ENCODE data around the gene SMIM1. TPM values are rescaled to one million over a fixed set of nuclear protein-coding genes. Genes with fewer than 3 reads are reported as not detected.
"Not testable (repeated sequence)": the region's sequence is repeated elsewhere in the genome, so short reads cannot be mapped to it uniquely, and the experiment has no call there.

Gene SMIM1, protein sequence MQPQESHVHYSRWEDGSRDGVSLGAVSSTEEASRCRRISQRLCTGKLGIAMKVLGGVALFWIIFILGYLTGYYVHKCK
- polyA plus RNA-seq = 1 to 10 TPM; 1.1 to 1.9 TPM

DNA sequence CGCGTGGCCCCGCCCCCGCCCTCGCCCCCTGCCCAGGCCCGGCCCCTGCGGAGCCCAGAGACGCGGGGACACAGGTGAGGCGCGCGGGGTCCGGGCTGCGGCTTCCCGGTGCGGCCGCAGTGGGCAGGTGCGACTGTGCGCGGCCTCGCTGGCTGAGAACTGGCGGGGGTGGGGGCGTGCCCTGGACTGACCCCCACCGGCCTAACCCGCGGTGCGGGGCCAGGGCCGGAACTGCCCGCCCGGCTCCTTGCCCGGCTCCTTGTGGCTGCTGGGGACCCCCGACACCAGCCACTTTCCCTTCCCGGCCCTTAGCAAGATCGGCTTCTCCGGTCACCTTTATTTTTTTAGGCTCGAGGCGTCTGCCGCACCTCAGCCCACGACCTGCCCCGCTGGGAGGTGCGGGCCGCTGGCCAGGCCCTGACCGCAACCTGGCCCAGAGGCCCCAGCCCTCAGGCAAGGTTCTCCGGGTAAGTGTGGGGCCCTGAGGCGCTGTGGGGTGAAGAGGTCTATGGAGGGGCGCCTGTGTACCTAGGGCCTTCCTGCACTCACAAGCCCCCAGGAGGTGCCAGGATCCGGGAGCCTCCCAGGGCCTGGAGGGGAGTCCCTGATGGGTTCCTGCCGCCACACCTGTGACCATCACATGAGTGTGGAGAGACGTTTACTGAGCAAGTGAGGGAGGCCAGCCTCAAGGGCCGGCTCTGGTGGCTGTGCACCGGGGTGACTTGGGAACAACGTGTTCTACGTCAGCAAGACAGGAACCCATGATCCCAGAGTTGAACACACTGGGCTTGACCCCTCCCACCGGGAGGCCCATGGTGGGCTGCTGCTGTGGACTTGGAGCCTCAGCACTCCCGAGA, at the start of gene SMIM1:
SMIM1 (plus strand) TSS at position 35 of the 857 bp plus-strand sequence. CDS start 2,625 bp downstream, outside the sequence.
- Histone ChIP-seq H3K9me3 (ENCODE audit: control insufficient read depth in 2 of 2, insufficient read depth in 1 of 2, low read depth in 1 of 2, low read length in 1 of 2) (no peaks in the 10 kb centered on the region), H3K27me3 (ENCODE audit: control insufficient read depth in 1 of 2, insufficient read depth in 2 of 2, low read length in 2 of 2) (no peaks in the 10 kb centered on the region), H3K36me3 (ENCODE audit: control insufficient read depth in 2 of 2, insufficient read depth in 2 of 2, low read length in 1 of 2) (no peaks in the 10 kb centered on the region), H3K4me3 (ENCODE audit: low read depth in 1 of 2, low read length in 2 of 2) (peak within 1 kb of the TSS; percentile 34 to 54), H3K4me1 (ENCODE audit: control insufficient read depth in 2 of 2, insufficient read depth in 2 of 2, low read length in 1 of 2) (peaks cover 7 to 33% of the 10 kb centered on the region in 2 donors), H3K27ac (ENCODE audit: low read depth in 2 of 2, low read length in 1 of 2) (peak within 1 kb of the TSS; percentile 28 to 34)
- 13% methylated on average over 48 to 55 of the region's 55 CpGs for WGBS, 2 donors

DNA sequence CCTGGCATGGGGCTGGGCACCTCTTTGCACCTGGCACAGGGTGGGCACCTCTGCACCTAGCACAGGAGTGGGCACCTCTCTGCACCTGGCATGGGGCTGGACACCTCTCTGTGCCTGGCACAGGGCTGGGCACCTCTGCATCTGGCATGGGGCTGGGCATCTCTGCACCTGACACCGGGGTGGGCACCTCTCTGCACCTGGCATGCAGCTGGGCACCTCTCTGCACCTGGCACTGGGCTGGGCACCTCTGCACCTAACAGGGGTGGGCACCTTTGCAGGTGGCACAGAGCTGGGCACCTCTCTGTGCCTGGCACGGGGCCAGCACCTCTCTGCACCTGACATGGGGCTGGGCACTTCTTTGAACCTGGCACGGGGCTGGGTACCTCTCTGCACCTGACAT, 49.7 kb upstream of the SMIM1 start:
- no peaks in the 10 kb centered on the region for H3K27me3 ChIP-seq (ENCODE audit: control insufficient read depth in 1 of 2, insufficient read depth in 2 of 2, low read length in 2 of 2)
- H3K4me1 ChIP-seq (ENCODE audit: control insufficient read depth in 2 of 2, insufficient read depth in 2 of 2, low read length in 1 of 2) = peaks cover 4 to 7% of the 10 kb centered on the region in 2 donors
- no peak overlapping the region for H3K4me3 ChIP-seq (ENCODE audit: low read depth in 1 of 2, low read length in 2 of 2)
- no peaks in the 10 kb centered on the region for H3K9me3 ChIP-seq (ENCODE audit: control insufficient read depth in 2 of 2, insufficient read depth in 1 of 2, low read depth in 1 of 2, low read length in 1 of 2)
- no peaks in the 10 kb centered on the region for H3K36me3 ChIP-seq (ENCODE audit: control insufficient read depth in 2 of 2, insufficient read depth in 2 of 2, low read length in 1 of 2)
- H3K27ac ChIP-seq (ENCODE audit: low read depth in 2 of 2, low read length in 1 of 2) = no peak overlapping the region
- WGBS, 2 donors = 44 to 53% methylated on average over 3 of the region's 3 CpGs

- not testable (repeated sequence) for H3K4me3 ChIP-seq (ENCODE audit: low read depth in 1 of 2, low read length in 2 of 2); H3K4me1 ChIP-seq (ENCODE audit: control insufficient read depth in 2 of 2, insufficient read depth in 2 of 2, low read length in 1 of 2); H3K27ac ChIP-seq (ENCODE audit: low read depth in 2 of 2, low read length in 1 of 2); H3K36me3 ChIP-seq (ENCODE audit: control insufficient read depth in 2 of 2, insufficient read depth in 2 of 2, low read length in 1 of 2); H3K27me3 ChIP-seq (ENCODE audit: control insufficient read depth in 1 of 2, insufficient read depth in 2 of 2, low read length in 2 of 2); H3K9me3 ChIP-seq (ENCODE audit: control insufficient read depth in 2 of 2, insufficient read depth in 1 of 2, low read depth in 1 of 2, low read length in 1 of 2)
- WGBS, 2 donors = 37 to 38% methylated on average over 18 of the region's 18 CpGs
Measured at GRCh38 chr1:3724416-3725030, 48.0 kb upstream of the SMIM1 start.

GRCh38 chr1:3725366-3725765, 47.2 kb upstream of the SMIM1 start:
- Histone ChIP-seq H3K4me3 (ENCODE audit: low read depth in 1 of 2, low read length in 2 of 2) (no peak overlapping the region), H3K27me3 (ENCODE audit: control insufficient read depth in 1 of 2, insufficient read depth in 2 of 2, low read length in 2 of 2) (no peaks in the 10 kb centered on the region), H3K4me1 (ENCODE audit: control insufficient read depth in 2 of 2, insufficient read depth in 2 of 2, low read length in 1 of 2) (no peaks in the 10 kb centered on the region), H3K9me3 (ENCODE audit: control insufficient read depth in 2 of 2, insufficient read depth in 1 of 2, low read depth in 1 of 2, low read length in 1 of 2) (no peaks in the 10 kb centered on the region), H3K36me3 (ENCODE audit: control insufficient read depth in 2 of 2, insufficient read depth in 2 of 2, low read length in 1 of 2) (no peaks in the 10 kb centered on the region), H3K27ac (ENCODE audit: low read depth in 2 of 2, low read length in 1 of 2) (no peak overlapping the region)
- 94 to 96% methylated on average over 2 of the region's 2 CpGs for WGBS, 2 donors

- H3K27me3 ChIP-seq (ENCODE audit: control insufficient read depth in 1 of 2, insufficient read depth in 2 of 2, low read length in 2 of 2) = no peaks in the 10 kb centered on the region
- 58 to 64% methylated on average over 34 to 37 of the region's 37 CpGs for WGBS, 2 donors
- no peak overlapping the region for H3K4me3 ChIP-seq (ENCODE audit: low read depth in 1 of 2, low read length in 2 of 2)
- no peaks in the 10 kb centered on the region for H3K9me3 ChIP-seq (ENCODE audit: control insufficient read depth in 2 of 2, insufficient read depth in 1 of 2, low read depth in 1 of 2, low read length in 1 of 2)
- peaks cover 0 to 4% of the 10 kb centered on the region in 2 donors for H3K36me3 ChIP-seq (ENCODE audit: control insufficient read depth in 2 of 2, insufficient read depth in 2 of 2, low read length in 1 of 2)
- no peaks in the 10 kb centered on the region for H3K4me1 ChIP-seq (ENCODE audit: control insufficient read depth in 2 of 2, insufficient read depth in 2 of 2, low read length in 1 of 2)
- H3K27ac ChIP-seq (ENCODE audit: low read depth in 2 of 2, low read length in 1 of 2) = no peak overlapping the region
Measured at GRCh38 chr1:3727042-3727824, 45.3 kb upstream of the SMIM1 start.

- Histone ChIP-seq H3K27me3 (ENCODE audit: control insufficient read depth in 1 of 2, insufficient read depth in 2 of 2, low read length in 2 of 2) (no peaks in the 10 kb centered on the region), H3K4me3 (ENCODE audit: low read depth in 1 of 2, low read length in 2 of 2) (no peak overlapping the region), H3K4me1 (ENCODE audit: control insufficient read depth in 2 of 2, insufficient read depth in 2 of 2, low read length in 1 of 2) (no peaks in the 10 kb centered on the region), H3K27ac (ENCODE audit: low read depth in 2 of 2, low read length in 1 of 2) (no peak overlapping the region), H3K9me3 (ENCODE audit: control insufficient read depth in 2 of 2, insufficient read depth in 1 of 2, low read depth in 1 of 2, low read length in 1 of 2) (no peaks in the 10 kb centered on the region), H3K36me3 (ENCODE audit: control insufficient read depth in 2 of 2, insufficient read depth in 2 of 2, low read length in 1 of 2) (peaks cover 0 to 4% of the 10 kb centered on the region in 2 donors)
- 79 to 86% methylated on average over 31 of the region's 31 CpGs for WGBS, 2 donors
Measured at GRCh38 chr1:3727825-3728776, 44.4 kb upstream of the SMIM1 start.

GRCh38 chr1:3729594-3730542, 42.7 kb upstream of the SMIM1 start:
- H3K9me3 ChIP-seq (ENCODE audit: control insufficient read depth in 2 of 2, insufficient read depth in 1 of 2, low read depth in 1 of 2, low read length in 1 of 2) = no peaks in the 10 kb centered on the region
- H3K4me1 ChIP-seq (ENCODE audit: control insufficient read depth in 2 of 2, insufficient read depth in 2 of 2, low read length in 1 of 2) = no peaks in the 10 kb centered on the region
- no peak overlapping the region for H3K27ac ChIP-seq (ENCODE audit: low read depth in 2 of 2, low read length in 1 of 2)
- H3K27me3 ChIP-seq (ENCODE audit: control insufficient read depth in 1 of 2, insufficient read depth in 2 of 2, low read length in 2 of 2) = no peaks in the 10 kb centered on the region
- peaks cover 0 to 8% of the 10 kb centered on the region in 2 donors for H3K36me3 ChIP-seq (ENCODE audit: control insufficient read depth in 2 of 2, insufficient read depth in 2 of 2, low read length in 1 of 2)
- no peak overlapping the region for H3K4me3 ChIP-seq (ENCODE audit: low read depth in 1 of 2, low read length in 2 of 2)
- WGBS, 2 donors = 74 to 76% methylated on average over 32 of the region's 32 CpGs

DNA sequence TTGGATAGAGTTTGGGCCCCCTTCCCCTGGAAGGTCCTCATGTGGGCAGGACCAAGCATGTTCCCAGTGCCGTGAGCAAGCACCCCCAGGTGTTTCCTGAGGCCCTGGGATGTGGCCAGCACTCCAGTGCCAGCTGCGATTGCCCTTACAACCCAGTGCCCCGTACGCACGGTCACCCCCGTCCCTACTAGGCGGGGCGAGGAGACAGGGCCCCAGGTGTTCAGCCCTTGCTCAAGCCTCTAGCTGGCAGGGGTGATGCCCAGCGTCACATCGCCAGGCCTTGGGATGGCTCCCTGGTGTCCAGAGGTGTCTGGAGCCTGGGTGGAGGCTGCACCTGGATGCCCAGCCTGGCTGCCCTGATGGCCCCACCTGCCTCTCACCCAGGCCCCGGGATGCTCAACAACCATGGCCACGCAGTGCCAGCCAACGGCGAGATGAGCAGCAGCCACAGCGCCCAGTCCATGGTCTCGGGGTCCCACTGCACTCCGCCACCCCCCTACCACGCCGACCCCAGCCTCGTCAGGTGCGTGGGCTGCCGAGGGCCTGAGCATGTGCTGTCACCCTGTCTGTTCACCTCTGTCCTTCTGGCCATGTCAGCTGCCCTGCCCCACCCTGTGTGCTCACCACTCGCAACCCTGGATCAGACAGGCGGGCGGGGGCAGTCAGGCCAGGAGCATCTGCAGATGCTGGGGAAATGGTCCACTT, 41.9 kb upstream of the SMIM1 start:
- 73 to 79% methylated on average over 25 of the region's 25 CpGs for WGBS, 2 donors
- no peak overlapping the region for H3K27ac ChIP-seq (ENCODE audit: low read depth in 2 of 2, low read length in 1 of 2)
- no peaks in the 10 kb centered on the region for H3K4me1 ChIP-seq (ENCODE audit: control insufficient read depth in 2 of 2, insufficient read depth in 2 of 2, low read length in 1 of 2)
- peaks cover 0 to 10% of the 10 kb centered on the region in 2 donors for H3K36me3 ChIP-seq (ENCODE audit: control insufficient read depth in 2 of 2, insufficient read depth in 2 of 2, low read length in 1 of 2)
- H3K27me3 ChIP-seq (ENCODE audit: control insufficient read depth in 1 of 2, insufficient read depth in 2 of 2, low read length in 2 of 2) = no peaks in the 10 kb centered on the region
- no peaks in the 10 kb centered on the region for H3K9me3 ChIP-seq (ENCODE audit: control insufficient read depth in 2 of 2, insufficient read depth in 1 of 2, low read depth in 1 of 2, low read length in 1 of 2)
- H3K4me3 ChIP-seq (ENCODE audit: low read depth in 1 of 2, low read length in 2 of 2) = no peak overlapping the region

All from esophagus (tissue), 2 donors.